GM21619 (cell line): Measurements from ENCODE around the gene SUN2.

ENCODE experiments used
- ATAC-seq: cut with Tn5 transposase; IDR thresholded peaks from one replicate; pipeline ENCODE4 v1.9.1; 2021; ENCODE audit not compliant: unreplicated experiment

Gene SUN2

DNA sequence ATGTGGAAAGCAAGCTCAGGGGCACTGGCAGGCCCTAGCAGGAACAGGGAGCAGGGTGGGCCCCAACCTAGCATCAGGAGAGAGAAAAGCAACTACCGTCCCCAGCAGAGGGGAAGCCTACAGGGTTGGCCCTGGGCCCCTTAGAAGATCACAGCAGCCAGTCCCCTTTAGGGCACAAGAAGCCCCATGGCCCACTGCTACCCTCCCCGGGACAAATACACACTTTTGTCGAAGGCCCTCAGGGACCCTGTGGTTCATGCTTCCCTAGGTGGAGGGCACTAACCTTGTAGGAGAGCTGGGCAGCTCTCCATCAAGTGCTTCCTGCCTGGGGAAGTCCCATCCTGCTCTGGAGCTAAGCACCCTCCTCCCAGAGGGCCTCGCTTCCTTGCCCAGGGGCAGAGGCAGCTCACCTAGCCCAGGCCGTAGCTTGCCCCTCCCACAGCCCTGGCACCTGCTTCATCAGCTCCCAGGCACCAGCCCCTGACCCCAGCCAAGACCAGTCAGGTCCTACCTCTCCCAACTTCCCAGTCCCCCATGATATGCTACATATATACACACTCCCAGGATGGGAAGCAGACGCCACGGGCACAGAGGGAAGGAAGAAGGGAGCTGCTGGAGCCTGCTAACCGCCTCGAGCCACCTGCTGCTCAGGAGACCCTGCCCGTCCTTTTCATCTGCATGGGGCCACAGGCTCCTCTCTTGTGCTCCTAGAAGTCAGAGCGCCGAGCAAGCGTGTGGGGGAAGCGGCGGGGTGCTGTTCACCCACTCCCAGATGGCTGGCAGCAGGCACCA is 20.1 kb downstream of the SUN2 start:
- no peak for ATAC-seq

DNA sequence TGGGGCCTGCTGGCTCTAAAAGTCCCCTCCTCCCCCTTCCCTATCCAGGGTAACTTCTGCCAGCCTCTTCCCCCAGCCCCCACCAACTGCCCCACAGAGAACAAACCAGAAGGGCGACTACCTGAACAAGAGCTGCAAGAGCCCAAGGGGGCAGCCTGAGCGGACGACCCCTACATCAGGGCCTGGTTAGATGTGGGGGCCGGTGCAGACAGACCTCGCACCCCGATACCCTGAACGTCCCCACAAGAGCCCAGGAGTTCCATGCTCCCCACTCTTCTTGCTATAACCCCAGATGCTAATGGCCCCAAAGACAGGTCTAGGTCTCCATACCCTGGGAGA is 20.7 kb downstream of the SUN2 start:
- no peak for ATAC-seq

DNA sequence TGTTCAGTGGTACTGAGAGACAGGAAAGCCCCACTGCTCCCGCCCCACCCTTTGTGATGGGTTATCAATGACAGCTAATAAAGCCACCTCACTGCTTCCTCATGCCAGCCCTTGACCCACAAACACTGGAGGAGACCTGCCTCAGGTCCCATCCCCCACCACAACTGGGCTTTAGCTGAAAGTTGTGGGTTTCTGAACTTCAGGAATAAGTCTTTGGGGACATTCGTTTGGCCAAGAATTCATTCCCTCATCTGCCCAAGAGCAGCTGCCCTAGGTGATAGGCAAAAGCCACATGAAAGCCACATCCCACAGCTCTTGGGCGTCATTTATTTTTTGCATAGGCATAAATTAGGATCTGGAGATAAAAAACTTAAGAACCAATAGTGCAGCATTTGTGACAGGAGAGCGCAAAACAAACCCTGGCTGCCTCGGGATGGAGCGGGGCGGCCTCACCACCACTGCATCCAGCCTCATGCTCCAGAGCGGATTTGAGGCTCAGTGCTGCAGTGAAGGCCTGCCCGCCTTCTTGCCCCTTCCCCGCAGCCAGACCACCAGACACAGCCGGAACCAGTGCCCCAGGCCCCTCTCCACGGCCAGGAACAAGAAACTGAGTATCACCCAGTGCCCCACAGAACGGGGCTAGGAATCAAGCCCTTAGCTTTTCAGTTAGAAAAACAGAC is 21.2 kb downstream of the SUN2 start:
- ATAC-seq, result no peak

DNA sequence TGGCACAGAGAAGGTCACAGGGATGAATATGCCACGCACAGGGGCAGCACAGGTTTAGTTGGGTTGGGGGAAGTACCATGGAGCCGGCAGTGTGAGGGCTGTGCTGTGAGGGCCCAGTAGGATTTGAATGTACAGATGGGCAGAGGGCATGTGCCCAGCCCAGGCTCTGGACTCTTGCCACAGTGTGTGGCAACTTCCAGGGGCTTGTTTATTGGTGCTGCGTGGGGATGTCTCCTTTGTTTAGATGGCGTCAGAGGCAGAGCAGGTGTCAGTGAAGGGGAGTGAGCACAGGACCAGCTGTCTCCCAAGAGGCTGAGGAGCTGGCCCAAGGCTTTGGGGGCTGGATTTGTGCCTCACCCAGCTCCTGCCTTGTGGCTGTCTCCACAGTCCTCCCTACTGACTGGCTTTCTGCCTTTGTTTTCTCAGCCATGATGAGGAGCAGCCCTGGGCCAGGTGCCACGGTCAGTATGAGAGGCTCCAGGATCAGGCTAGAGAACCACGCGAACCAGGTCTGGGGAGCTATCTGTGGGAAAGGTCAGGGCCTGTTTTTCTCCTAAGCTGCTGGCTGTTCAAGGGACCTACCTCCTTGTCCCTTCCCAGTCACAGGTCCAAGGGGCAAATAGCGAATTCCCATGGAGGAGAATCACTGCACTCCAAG is 21.9 kb downstream of the SUN2 start:
- ATAC-seq, result no peak

DNA sequence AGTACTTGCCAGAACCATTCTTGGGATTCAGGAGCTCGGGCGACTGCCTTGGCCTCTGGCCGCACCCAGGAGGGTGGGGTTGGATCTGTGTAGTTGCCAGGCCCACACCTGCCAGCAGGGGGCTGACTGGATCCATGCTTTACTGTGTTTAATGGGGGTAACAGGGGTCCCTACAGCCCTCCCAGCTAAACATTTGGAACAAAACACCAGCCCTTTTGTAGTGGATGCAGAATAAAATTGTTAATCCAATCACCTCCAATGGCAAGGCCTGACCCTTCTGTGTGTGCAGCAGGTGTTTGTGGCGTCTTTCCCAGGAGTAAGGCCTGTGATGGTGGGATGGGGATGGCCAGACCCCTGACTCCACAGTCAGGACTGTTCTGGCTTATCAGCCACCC is 22.5 kb downstream of the SUN2 start:
- ATAC-seq, result no peak

DNA sequence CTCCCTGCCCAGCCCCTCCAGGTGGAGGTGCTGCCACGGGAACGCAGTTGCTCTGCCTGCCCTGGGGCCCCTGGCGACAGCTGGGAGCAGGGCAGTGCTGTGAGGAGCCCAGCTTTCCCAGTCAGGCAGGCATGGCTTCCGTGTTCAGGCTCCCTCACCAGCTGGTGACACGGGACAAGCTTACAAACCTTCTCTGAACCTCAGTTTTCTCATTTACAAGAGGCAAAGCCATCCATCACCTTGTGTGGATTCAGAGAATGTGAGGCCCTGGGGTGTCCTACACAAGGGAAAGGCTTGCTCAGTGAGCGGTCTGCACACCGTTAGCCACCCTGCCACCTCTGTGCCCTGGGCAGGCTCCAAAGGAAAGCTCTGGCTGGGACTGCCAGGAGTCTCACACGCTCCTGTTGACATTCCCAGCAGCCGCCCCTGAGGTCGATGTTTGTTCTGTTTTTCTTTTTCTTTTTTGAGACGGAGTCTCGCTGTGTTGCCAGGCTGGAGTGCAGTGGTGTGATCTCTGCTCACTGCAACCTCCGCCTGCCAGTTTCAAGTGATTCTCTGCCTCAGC is 23.5 kb downstream of the SUN2 start:
- ATAC-seq, result no peak

DNA sequence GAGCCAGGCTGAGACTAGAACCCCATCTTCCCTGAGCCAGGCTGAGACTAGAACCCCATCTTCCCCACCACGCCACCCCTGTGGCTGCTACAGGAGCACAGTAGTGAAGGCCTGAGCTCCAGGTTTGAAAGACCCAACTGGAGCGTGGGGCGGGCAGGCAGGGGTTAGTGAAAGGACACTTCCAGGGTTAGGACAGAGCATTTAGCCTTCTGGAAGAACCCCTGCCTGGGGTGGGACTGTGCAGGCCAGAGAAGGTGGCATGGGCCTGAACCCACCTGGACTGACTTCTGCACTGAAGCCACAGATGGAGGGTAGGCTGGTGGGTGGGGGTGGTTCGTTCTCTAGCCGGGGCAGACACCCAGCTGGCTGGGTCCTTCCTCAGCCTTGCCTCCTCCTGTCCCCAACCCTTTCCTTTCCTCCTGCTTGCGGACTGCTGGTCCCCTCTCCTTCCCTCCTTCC is 24.1 kb downstream of the SUN2 start:
- no peak for ATAC-seq

DNA sequence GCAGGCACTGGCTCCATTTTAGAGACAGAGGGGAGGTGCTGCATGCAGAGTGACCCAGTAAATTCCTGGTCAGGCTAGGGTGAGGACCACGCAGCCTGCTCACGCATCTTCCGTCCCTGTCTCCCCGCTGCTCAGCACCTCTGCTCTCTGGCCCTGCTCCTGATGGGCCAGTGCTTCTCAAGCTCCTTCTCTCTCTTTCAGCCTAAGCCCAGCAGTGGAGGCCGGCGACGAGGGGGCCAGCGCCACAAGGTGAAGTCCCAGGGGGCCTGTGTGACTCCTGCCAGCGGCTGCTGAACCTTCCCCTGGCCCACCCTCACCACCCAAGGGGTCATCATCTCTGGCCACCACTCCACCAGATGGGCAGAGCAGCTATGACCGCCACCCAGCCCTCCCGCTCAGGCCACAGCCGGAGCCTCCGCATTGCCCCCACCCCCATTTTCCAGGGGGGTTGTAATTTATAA is 25.4 kb downstream of the SUN2 start:
- no peak for ATAC-seq

DNA sequence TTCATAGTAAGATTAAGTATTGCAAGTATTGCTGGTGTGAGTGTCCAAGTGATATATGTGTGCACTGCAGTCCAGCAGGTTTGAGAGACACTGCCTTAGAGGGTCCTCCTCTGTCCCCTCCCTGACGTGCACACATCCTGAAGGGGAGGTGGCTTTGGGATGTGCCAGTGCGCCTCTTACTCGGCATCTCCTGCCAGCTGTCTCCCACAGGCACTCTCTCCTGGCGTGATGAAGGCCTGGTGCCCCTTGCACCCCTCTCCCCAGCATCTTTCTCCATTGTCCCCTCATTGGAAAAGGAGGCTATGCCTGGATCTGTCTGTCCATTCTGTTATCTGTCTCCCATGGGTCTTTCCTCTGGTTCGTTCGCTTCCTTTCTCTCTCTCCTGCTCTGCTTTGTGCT is 25.9 kb downstream of the SUN2 start:
- ATAC-seq, result no peak

DNA sequence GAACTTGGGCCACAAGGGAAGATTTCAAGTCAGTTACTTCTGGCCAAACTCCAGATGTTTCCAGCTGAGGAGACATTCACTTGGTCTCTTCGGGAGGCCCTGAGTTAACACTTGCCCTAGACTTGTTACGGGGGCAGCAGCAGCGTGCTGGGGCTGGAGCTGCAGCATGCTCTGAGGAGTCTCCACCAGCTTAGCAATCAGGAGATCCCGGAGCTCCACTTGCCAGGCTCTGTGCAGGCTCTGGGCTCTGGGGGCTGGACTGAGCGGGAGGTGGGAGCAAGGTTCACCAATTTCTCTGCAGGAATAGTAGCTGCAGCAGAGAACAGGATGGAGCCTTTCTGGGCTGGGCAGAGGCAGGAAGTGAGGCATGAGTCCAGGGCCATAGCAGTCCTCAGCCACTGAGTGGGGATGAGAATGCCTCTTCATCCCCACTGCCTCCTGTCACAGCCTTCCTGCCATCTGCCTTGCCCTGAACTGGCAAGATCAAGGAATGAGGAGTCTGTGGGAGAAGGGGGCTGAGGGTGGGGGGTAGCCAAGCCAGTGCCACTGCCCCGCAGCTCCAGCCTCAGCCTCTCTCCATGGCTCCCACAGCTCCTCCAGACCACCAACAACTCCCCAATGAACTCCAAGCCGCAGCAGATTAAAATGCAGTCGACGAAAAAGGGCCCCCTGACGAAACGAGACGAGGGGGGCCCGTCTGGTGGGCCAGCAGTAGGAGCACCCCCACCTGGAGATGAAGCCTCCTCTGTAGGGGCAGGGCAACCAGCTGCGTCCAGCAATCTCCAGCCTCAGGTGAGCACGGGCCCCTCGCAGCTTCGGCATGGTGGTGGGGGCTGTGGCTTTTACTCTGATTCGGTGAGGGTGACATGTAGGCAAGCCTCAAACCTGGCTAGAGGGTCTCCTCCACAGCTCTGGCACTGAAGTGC is 26.7 kb downstream of the SUN2 start:
- ATAC-seq, result no peak

DNA sequence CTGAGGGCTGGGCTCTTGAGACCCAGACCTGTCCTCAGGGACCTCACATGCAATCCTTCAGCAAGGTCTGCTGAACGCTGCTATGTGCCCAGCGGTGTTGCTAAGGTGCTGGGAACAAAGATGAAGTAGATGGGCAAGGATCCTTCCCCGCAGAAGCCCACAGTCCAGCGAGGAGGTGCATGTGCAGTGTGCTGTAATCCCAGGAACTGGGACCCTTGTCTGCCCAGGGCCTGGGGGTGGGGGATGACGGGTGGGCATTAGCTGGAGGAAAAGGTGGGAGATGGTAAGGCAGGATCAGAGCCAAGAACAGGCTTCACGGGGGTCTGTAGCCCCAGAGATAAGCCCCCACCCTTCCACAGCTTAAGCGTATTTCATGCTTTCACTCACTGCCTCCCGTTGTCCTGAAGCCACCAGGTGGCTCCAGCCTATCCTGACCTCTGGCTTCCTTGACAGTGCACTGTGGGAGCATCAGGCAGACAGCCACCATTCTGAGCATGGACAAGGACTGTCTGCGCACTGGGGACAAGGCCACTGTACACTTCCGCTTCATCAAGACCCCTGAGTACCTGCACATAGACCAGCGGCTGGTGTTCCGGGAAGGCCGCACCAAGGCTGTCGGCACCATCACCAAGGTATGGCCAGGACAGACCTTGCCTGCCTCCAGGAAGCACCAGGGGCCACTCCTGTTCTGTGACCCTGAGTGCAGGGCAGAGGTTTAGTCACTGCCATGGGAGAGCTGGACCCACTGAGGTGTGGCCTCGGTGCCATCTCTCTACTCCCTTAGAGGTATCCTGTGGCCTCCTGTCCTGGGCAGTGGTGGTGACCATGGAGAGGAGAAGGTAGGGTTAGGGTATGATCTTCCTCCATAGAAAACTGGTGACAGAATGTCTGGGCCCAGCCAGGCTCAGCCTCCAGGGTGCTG is 28.0 kb downstream of the SUN2 start:
- ATAC-seq, result no peak

DNA sequence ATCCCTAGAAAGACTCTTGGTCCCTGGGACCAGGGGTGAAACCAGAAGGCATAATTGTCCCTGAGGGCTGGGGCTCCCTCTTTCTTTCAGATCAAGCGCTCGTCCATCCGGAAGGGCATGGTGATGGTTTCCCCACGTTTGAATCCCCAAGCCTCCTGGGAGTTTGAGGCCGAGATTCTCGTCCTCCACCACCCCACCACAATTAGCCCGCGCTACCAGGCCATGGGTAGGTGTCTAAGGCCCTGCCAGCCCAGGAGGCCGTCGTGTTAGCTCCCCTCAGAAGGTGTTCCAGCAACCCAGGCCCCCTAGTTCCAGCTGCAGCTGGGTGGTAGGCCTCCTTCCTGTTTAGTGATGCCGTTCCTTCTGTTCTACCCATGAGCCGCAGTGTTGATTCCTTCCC is 28.7 kb downstream of the SUN2 start:
- no peak for ATAC-seq

DNA sequence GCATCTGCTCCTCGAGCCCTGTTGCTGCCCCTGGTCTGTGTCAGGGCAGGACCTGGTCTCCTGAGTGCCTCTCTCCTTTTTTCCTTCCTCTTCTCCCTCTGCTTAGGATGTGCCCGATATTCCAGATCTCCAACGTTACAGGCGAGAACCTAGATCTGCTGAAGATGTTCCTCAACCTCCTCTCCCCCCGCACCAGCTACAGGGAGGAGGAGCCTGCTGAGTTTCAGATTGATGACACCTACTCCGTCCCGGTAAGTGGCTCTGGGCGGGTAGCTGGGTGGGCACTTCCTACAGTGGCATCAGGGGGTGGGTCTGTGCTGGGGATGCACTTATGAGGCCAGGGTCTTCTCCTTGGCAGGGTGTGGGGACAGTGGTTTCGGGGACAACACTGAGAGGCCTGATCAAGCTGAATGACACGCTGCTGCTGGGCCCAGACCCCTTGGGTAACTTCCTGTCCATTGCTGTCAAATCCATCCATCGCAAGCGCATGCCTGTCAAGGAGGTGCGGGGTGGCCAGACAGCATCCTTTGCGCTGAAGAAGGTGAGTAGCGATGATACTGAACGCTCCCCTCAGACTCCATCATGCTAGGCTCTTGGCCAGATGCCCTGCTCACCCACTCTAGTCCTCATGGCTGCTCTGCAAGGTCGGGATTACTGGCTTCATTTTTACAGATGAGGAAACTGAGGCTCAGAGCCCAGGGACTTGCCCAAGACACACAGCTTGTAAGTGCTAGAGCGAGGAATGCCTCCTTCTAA is 29.7 kb downstream of the SUN2 start:
- ATAC-seq, result no peak

DNA sequence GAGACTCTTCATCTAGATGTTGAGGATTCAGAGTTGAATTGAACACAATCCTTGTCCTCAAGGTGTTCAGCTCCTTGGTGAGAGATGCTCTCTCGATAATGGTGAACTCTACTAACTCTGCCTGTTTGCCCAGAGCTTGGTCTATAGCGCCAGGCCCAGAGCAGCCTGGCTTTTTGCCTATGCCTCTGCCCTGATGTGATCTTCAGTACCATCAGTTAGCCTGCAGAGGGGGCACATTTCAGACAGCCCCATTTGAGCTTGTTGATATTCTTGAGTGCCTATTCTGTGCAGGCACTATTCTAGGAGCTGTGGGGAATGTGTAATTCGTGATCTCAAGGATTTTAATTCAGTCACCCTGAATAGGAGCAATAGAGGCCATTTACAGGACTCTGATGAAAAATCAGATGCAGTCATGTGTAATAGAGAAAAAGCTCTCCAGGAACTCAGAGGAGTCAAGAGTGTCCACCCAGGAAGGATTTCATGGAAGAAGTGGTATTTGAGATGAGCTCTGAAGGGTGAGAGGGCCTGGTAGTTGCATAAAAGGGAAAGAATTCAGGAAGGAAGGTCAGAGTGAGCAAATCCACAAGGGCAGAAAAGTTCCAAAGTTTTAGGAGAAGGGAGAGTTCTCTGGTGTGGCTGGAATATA is 30.7 kb downstream of the SUN2 start:
- no peak for ATAC-seq

DNA sequence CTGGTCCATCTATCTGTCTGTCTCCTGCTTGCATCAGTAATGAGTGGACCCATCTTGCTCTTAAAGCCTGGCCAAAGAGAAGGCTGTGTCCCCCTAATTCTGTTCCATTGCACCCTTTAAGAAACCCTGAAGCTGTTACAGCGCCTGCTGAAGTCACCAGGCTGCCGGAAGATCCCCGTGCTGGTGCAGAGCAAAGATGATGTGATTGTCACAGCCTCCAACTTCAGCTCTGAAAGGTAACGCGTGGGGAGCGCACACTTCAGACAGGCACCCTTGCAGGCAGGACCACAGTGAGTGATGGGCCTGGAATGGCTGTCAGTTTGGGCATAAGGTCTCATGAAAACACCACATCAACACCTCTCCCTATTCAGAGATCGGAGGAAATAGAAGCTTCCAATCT is 31.6 kb downstream of the SUN2 start:
- no peak for ATAC-seq

DNA sequence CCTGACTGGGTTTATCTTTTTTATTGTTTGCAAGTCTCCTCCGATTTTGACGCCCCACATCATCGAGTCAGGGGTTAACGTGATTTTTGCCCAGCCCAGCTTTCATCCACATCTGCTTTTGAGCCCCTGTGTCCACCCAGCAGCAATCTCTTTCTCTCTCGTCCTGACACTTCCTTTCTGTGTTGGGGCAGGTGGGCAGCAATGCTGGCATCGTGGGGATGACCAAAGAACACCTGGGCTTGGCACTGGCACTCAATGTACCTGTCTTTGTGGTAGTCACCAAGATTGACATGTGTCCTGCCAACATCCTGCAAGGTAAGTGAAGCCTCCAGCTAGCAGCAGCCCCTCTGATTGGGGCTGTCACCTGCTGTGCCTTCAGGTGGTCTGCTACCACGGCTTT is 34.2 kb downstream of the SUN2 start:
- no peak for ATAC-seq

DNA sequence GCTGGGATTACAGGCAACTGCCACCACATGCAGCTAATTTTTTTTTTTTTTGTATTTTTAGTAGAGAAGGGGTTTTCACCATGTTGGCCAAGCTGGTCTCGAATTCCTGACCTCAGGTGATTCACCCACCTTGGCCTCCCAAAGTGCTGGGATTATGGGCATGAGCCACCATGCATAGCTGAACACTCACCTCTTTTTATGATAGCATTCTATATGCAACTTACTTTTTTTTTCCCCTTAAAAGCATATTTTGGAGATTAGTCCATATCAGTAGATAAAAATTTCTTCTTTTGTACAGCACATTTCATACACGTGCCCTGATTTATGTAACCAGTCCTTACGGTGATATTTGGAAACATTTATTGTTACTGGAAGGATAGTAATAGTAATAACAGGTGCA is 35.4 kb downstream of the SUN2 start:
- ATAC-seq, result no peak

DNA sequence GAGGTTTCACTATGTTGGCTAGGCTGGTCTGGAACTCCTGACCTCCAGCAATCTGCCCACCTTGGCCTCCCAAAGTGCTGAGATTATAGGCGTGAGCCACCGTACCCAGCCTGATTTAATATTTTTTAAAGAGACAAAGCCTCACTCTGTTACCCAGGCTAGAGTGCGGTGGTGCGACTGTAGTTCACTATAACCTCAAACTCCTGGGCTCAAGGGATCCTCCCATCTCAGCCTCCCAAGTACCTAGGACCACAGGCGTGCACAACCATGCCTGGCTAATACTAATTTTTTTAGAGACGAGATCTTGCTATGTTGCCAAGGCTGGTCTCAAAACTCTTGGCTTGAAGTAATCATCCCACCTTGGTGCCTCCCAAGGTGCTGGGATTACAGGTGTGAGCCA is 36.6 kb downstream of the SUN2 start:
- no peak for ATAC-seq

DNA sequence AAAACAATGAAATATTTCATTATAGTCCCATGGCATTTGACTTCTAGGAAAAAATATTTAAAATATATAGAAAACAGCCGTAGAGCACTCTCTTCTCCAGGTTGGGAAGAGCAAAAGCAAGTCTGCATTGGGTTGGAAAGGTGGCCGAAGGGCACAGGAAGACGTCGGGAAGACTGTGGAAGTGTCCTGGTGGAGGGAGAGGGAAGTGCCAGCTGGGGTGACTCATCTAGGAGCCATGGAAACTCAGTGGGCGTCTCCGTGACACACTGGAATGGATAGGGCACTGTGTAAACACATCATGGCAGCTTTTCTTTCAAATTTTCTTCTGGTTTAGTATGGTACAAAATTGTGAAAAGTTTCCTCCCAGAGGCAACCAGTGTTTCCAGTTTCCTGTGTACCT is 37.4 kb downstream of the SUN2 start:
- ATAC-seq, result no peak
